ENCODE results near the gene GPR39. TPM values are rescaled to one million over a fixed set of nuclear protein-coding genes. Genes with fewer than 3 reads are reported as not detected.

GPR39 gene
- total RNA-seq, 4 donors from 2014 or later, result 0.13 to 1.3 TPM; not detected in 2

DNA sequence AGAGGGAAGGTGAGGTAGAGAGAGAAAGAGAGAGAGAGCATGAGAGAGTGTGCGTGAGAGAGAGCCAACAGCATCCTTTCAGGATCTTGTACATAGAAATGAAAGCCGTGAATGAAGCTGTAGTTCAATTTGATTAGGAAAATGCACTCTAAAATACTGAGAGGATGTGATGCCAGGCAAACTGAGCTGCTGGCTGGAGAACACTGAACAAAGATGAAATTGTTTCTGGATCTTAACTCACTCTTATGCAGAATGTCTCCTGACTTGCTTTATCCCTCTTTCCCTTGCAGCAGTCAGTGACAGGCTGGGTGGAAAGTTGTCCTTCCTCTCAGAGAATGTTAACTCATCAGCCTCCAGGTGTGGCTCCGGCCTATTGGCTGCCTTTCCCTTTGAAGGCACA, 242.7 kb downstream of the GPR39 start:
- H3K9me3 ChIP-seq, result no peaks in the 10 kb centered on the region
- H3K4me3 ChIP-seq, result no peak overlapping the region

GRCh38 chr2:132662732-132663131, 246.1 kb downstream of the GPR39 start:
- DNase-seq (ENCODE audit: extremely low spot score), result no peak
- TF ChIP-seq EP300 (IDR thresholded peaks at IDR 0.05) (no peak), POLR2A (IDR thresholded peaks at IDR 0.05; ENCODE audit: low read depth) (no peak)
- TF ChIP-seq, protein P1, sequence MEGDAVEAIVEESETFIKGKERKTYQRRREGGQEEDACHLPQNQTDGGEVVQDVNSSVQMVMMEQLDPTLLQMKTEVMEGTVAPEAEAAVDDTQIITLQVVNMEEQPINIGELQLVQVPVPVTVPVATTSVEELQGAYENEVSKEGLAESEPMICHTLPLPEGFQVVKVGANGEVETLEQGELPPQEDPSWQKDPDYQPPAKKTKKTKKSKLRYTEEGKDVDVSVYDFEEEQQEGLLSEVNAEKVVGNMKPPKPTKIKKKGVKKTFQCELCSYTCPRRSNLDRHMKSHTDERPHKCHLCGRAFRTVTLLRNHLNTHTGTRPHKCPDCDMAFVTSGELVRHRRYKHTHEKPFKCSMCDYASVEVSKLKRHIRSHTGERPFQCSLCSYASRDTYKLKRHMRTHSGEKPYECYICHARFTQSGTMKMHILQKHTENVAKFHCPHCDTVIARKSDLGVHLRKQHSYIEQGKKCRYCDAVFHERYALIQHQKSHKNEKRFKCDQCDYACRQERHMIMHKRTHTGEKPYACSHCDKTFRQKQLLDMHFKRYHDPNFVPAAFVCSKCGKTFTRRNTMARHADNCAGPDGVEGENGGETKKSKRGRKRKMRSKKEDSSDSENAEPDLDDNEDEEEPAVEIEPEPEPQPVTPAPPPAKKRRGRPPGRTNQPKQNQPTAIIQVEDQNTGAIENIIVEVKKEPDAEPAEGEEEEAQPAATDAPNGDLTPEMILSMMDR (IDR thresholded peaks at IDR 0.05), result no peak
- intact Hi-C loops (cut with DNase I), result no loop called here
- H3K27ac ChIP-seq (replicated peaks in 1 of 4), result no peak overlapping the region
- H3K27me3 ChIP-seq, result peaks cover 0 to 25% (median 0%) of the 10 kb centered on the region in 4 donors
- WGBS, result 31% methylated on average over 3 of the region's 3 CpGs
- no peak overlapping the region for H3K4me3 ChIP-seq
- H3K9me3 ChIP-seq, result no peaks in the 10 kb centered on the region
- H3K36me3 ChIP-seq, result no peaks in the 10 kb centered on the region
- no peaks in the 10 kb centered on the region for H3K4me1 ChIP-seq

More for the DNA sequence above, 242.7 kb downstream of the GPR39 start:
- Histone ChIP-seq H3K27me3 (peaks cover 0 to 11% (median 0%) of the 10 kb centered on the region in 4 donors), H3K36me3 (no peaks in the 10 kb centered on the region), H3K4me1 (no peaks in the 10 kb centered on the region), H3K27ac (replicated peaks in 1 of 4) (no peak overlapping the region)
- intact Hi-C loops (cut with DNase I), result no loop called here
- no peak for DNase-seq (ENCODE audit: extremely low spot score)
- no peak for TF ChIP-seq POLR2A (IDR thresholded peaks at IDR 0.05; ENCODE audit: low read depth)
- no peak for TF ChIP-seq EP300 (IDR thresholded peaks at IDR 0.05)
- WGBS, result 75% methylated on average over 3 of the region's 3 CpGs

DNA sequence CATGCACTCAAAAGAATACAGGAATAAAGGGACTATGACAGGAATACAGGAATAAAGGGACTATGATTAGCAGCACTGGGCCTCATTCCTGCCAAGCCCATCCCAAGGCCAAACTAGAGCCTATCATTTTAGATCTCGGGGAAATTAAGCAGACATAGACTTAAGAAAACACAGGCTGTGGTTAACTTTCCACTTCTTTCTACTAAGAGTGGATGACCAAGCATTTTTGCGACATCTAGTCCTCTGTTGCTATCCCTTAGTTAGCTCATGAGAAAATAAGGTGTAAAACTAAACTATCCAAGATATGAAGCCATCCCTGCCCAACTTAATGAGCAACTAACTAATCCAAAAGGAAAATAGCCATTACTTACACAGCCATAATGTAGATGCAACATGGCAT, 247.5 kb downstream of the GPR39 start:
- no peaks in the 10 kb centered on the region for H3K36me3 ChIP-seq
- H3K27me3 ChIP-seq, result peaks cover 0 to 39% (median 11%) of the 10 kb centered on the region in 4 donors
- no peak for TF ChIP-seq POLR2A (IDR thresholded peaks at IDR 0.05; ENCODE audit: low read depth)
- TF ChIP-seq, protein P1 (IDR thresholded peaks at IDR 0.05), result no peak
- no peak for TF ChIP-seq EP300 (IDR thresholded peaks at IDR 0.05)
- TF ChIP-seq POLR2AphosphoS5 (IDR thresholded peaks at IDR 0.05), result no peak
- no peaks in the 10 kb centered on the region for H3K9me3 ChIP-seq
- no peak overlapping the region for H3K4me3 ChIP-seq
- intact Hi-C loops (cut with DNase I), result no loop called here
- H3K4me1 ChIP-seq, result peaks cover 6 to 9% (median 8%) of the 10 kb centered on the region in 4 donors
- 66% methylated on average over 2 of the region's 2 CpGs for WGBS
- no peak for DNase-seq (ENCODE audit: extremely low spot score)
- H3K27ac ChIP-seq (replicated peaks in 1 of 4), result no peak overlapping the region

DNA sequence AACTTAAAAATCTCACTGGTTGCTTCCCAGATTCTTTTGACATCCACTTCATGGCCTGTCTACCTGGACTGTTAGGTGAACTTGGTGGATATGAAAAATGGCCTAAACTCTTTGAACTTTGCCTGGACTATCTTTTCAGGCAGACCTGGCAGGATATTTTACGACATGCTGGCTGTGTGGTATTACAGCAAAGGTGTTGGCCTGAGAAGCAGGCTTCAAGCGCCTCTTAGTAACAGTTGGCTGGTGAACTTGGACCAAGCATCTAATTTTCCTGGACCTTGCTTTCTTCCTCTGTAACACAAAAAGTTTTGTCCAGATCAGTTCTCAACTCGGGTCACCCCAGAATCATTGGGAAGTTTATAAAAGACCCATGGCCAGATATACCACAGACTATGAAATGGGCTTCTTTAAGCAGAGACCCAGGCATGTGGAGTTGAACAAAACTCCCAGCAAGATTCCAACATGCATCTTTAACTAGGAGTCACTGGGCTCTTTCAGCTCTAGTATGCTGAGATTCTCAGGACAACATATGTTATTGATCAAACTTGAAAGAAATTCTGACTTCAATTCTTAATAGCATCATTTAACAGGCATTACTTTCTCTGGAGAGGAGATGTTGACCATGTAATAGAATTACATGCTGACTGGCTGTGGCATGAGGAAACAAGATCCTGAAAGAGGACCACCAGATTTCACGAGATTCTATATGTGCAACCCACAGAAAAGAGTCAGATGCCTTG, 249.0 kb downstream of the GPR39 start:
- 81% methylated on average over 4 of the region's 4 CpGs for WGBS
- H3K4me3 ChIP-seq, result no peak overlapping the region
- TF ChIP-seq POLR2A (IDR thresholded peaks at IDR 0.05; ENCODE audit: low read depth) (no peak), POLR2AphosphoS5 (IDR thresholded peaks at IDR 0.05) (no peak), EP300 (IDR thresholded peaks at IDR 0.05) (no peak)
- TF ChIP-seq, protein P1 (IDR thresholded peaks at IDR 0.05), result no peak
- intact Hi-C loops (cut with DNase I), result no loop called here
- H3K9me3 ChIP-seq, result no peaks in the 10 kb centered on the region
- no peak for DNase-seq (ENCODE audit: extremely low spot score)
- no peaks in the 10 kb centered on the region for H3K36me3 ChIP-seq
- H3K27me3 ChIP-seq, result peaks cover 0 to 53% (median 21%) of the 10 kb centered on the region in 4 donors
- H3K27ac ChIP-seq (replicated peaks in 1 of 4), result no peak overlapping the region
- peaks cover 20 to 24% (median 23%) of the 10 kb centered on the region in 4 donors for H3K4me1 ChIP-seq

- no peaks in the 10 kb centered on the region for H3K9me3 ChIP-seq
- no peak overlapping the region for H3K27ac ChIP-seq (replicated peaks in 1 of 4)
- intact Hi-C loops (cut with DNase I), result no loop called here
- peaks cover 0 to 56% (median 26%) of the 10 kb centered on the region in 4 donors for H3K27me3 ChIP-seq
- TF ChIP-seq, protein P1 (IDR thresholded peaks at IDR 0.05), result no peak
- no peak for TF ChIP-seq EP300 (IDR thresholded peaks at IDR 0.05)
- TF ChIP-seq POLR2AphosphoS5 (IDR thresholded peaks at IDR 0.05), result no peak
- TF ChIP-seq POLR2A (IDR thresholded peaks at IDR 0.05; ENCODE audit: low read depth), result no peak
- WGBS, result 25% methylated on average over 1 of the region's 1 CpG
- peaks cover 24 to 33% (median 32%) of the 10 kb centered on the region in 4 donors for H3K4me1 ChIP-seq
- DNase-seq (ENCODE audit: extremely low spot score), result no peak
- no peaks in the 10 kb centered on the region for H3K36me3 ChIP-seq
- H3K4me3 ChIP-seq, result no peak overlapping the region
Observed at GRCh38 chr2:132667706-132668105, 251.1 kb downstream of the GPR39 start.

All from esophagus muscularis mucosa (tissue), 4 donors.